Type B pancreatic cell (in vitro differentiated cells): ENCODE measurements around the gene MKNK2. TPM values are rescaled to one million over a fixed set of nuclear protein-coding genes. Genes with fewer than 3 reads are reported as not detected.

Source experiments
- DNase-seq: peaks from one replicate; pipeline ENCODE4 v3.0.0; 2021; ENCODE audit warnings: mixed read lengths; ENCODE audit not compliant: unreplicated experiment; ENCODE audit errors: extremely low spot score
- H3K27ac Mint-ChIP-seq: 2 replicates; pipeline ENCODE4 v1.8.0; 2021; ENCODE audit warnings: mild to moderate bottlenecking, mixed read lengths
- H3K27me3 Mint-ChIP-seq: 2 replicates; pipeline ENCODE4 v1.8.0; 2021; ENCODE audit warnings: mixed read lengths
- H3K36me3 Mint-ChIP-seq: 2 replicates; pipeline ENCODE4 v1.8.0; 2021; ENCODE audit warnings: mixed read lengths
- H3K4me1 Mint-ChIP-seq: one replicate; pipeline ENCODE4 v1.8.0; 2021; ENCODE audit warnings: mixed read lengths; ENCODE audit not compliant: unreplicated experiment
- H3K4me3 Mint-ChIP-seq: 2 replicates; pipeline ENCODE4 v1.8.0; 2021; ENCODE audit warnings: mild to moderate bottlenecking, mixed read lengths
- H3K9me3 Mint-ChIP-seq: 2 replicates; pipeline ENCODE4 v1.8.0; 2021; ENCODE audit warnings: mixed read lengths
- CTCF ChIP-seq: fragments of 200-600 bp; sonication (generic); conservative IDR thresholded peaks from 2 replicates; pipeline ENCODE4 v1.5.0; 2021; ENCODE audit warnings: antibody characterized with exemption, mild to moderate bottlenecking
- total RNA-seq: library from RNA; stranded (reverse); gene quantifications from 2 replicates; pipeline ENCODE4 v1.2.1, GENCODE V29; 2021; ENCODE audit warnings: low replicate concordance

Gene MKNK2
- total RNA-seq, 1 donor from 2014 or later: 118 TPM

GRCh38 chr19:2041433-2041682 is 9.7 kb downstream of the MKNK2 start:
- no peaks in the 10 kb centered on the region for H3K4me1 Mint-ChIP-seq
- no peak overlapping the region for H3K4me3 Mint-ChIP-seq
- H3K36me3 Mint-ChIP-seq: no peaks in the 10 kb centered on the region
- H3K27me3 Mint-ChIP-seq: no peaks in the 10 kb centered on the region
- no peaks in the 10 kb centered on the region for H3K9me3 Mint-ChIP-seq
- H3K27ac Mint-ChIP-seq: peak overlapping the region; percentile 26
- no peak for TF ChIP-seq CTCF
- DNase-seq: no peak

- no peak for TF ChIP-seq CTCF
- H3K27me3 Mint-ChIP-seq: no peaks in the 10 kb centered on the region
These were observed 10.2 kb downstream of the MKNK2 start for GRCh38 chr19:2040647-2041432.

GRCh38 chr19:2039959-2040646 is 10.9 kb downstream of the MKNK2 start:
- no peaks in the 10 kb centered on the region for H3K36me3 Mint-ChIP-seq
- H3K4me3 Mint-ChIP-seq: no peak overlapping the region
- H3K27ac Mint-ChIP-seq: no peak overlapping the region
- no peaks in the 10 kb centered on the region for H3K27me3 Mint-ChIP-seq
- DNase-seq: peak; percentile 69
- H3K4me1 Mint-ChIP-seq: no peaks in the 10 kb centered on the region
- no peaks in the 10 kb centered on the region for H3K9me3 Mint-ChIP-seq
- no peak for TF ChIP-seq CTCF

More at GRCh38 chr19:2040647-2041432, 10.2 kb downstream of the MKNK2 start:
- Mint-ChIP-seq H3K4me3 (no peak overlapping the region), H3K27ac (peak overlapping the region; percentile 26), H3K4me1 (no peaks in the 10 kb centered on the region), H3K9me3 (no peaks in the 10 kb centered on the region), H3K36me3 (no peaks in the 10 kb centered on the region)
- DNase-seq: peak; percentile 66

GRCh38 chr19:2039089-2039958 is 11.7 kb downstream of the MKNK2 start:
- no peak overlapping the region for H3K27ac Mint-ChIP-seq
- no peaks in the 10 kb centered on the region for H3K4me1 Mint-ChIP-seq
- no peaks in the 10 kb centered on the region for H3K36me3 Mint-ChIP-seq
- H3K9me3 Mint-ChIP-seq: no peaks in the 10 kb centered on the region
- TF ChIP-seq CTCF: no peak
- no peak for DNase-seq
- H3K27me3 Mint-ChIP-seq: no peaks in the 10 kb centered on the region
- no peak overlapping the region for H3K4me3 Mint-ChIP-seq

GRCh38 chr19:2038284-2039088 is 12.6 kb downstream of the MKNK2 start:
- Mint-ChIP-seq H3K27ac (no peak overlapping the region), H3K4me1 (no peaks in the 10 kb centered on the region), H3K27me3 (no peaks in the 10 kb centered on the region), H3K36me3 (no peaks in the 10 kb centered on the region), H3K4me3 (no peak overlapping the region), H3K9me3 (no peaks in the 10 kb centered on the region)
- no peak for DNase-seq
- TF ChIP-seq CTCF: no peak
